Liver (tissue), 9 donors: Measurements from ENCODE around the gene SMIM35. TPM values are rescaled to one million over a fixed set of nuclear protein-coding genes. Genes with fewer than 3 reads are reported as not detected.

Experiments
- DNase-seq: peaks from one replicate; pipeline ENCODE4 v3.0.0-alpha.2; 2017; ENCODE audit warnings: low spot score
- H3K27ac ChIP-seq, 2 donors: one replicate each; pipeline ENCODE4 v1.7.0; 2013; ENCODE audit warnings: inconsistent platforms in 2 of 2, low read length in 2 of 2, control low read depth in 1 of 2, low read depth in 1 of 2, mild to moderate bottlenecking in 1 of 2
- H3K27me3 ChIP-seq, 4 donors: one replicate each; pipeline versions ENCODE4 v1.6.1 to v1.7.0; 2013; ENCODE audit warnings: low read length in 3 of 4, inconsistent platforms in 1 of 4, mild to moderate bottlenecking in 1 of 4, moderate library complexity in 1 of 4; ENCODE audit not compliant: control insufficient read depth in 4 of 4, insufficient read depth in 4 of 4
- H3K36me3 ChIP-seq, 4 donors: one replicate each; pipeline versions ENCODE4 v1.6.1 to v1.7.0; 2013; ENCODE audit warnings: low read length in 3 of 4, mild to moderate bottlenecking in 3 of 4, low read depth in 1 of 4, moderate library complexity in 1 of 4; ENCODE audit not compliant: control insufficient read depth in 4 of 4, insufficient read depth in 3 of 4
- H3K4me1 ChIP-seq, 4 donors: one replicate each; pipeline versions ENCODE4 v1.6.1 to v1.7.0; 2013; ENCODE audit warnings: low read length in 3 of 4, mild to moderate bottlenecking in 3 of 4, moderate library complexity in 1 of 4; ENCODE audit not compliant: control insufficient read depth in 4 of 4, insufficient read depth in 4 of 4
- H3K4me3 ChIP-seq, 3 donors: one replicate each; pipeline versions ENCODE4 v1.6.1 to v1.7.0; 2013; ENCODE audit warnings: low read length in 3 of 3, control low read depth in 1 of 3, low read depth in 1 of 3, mild to moderate bottlenecking in 1 of 3
- H3K9ac ChIP-seq, 2 donors: one replicate each; pipeline ENCODE4 v1.7.0; 2013; ENCODE audit warnings: low read length in 2 of 2, mild to moderate bottlenecking in 2 of 2, moderate library complexity in 2 of 2, control low read depth in 1 of 2, low read depth in 1 of 2
- H3K9me3 ChIP-seq, 4 donors: one replicate each; pipeline versions ENCODE4 v1.6.1 to v1.7.0; 2013; ENCODE audit warnings: low read length in 3 of 4; ENCODE audit not compliant: control insufficient read depth in 4 of 4
- ATF3 ChIP-seq: IDR thresholded peaks from 2 replicates; pipeline ENCODE4 v1.6.1; 2016; ENCODE audit warnings: antibody characterized with exemption
- CTCF ChIP-seq: fragments of 150-350 bp; IDR thresholded peaks from 2 replicates; pipeline ENCODE4 v1.5.1; 2017; ENCODE audit warnings: improper control_type of control experiment, low read depth, low read length; ENCODE audit not compliant: missing input control
- EGR1 ChIP-seq, 2 donors: IDR thresholded peaks; 2 replicates each; pipeline ENCODE4 v1.6.1; 2016 to 2018; ENCODE audit warnings: antibody characterized with exemption in 2 of 2, low read depth in 2 of 2
- FOXA1 ChIP-seq: IDR thresholded peaks from 2 replicates; pipeline ENCODE4 v1.6.1; 2016; ENCODE audit warnings: antibody characterized with exemption
- FOXA2 ChIP-seq: IDR thresholded peaks from 2 replicates; pipeline ENCODE4 v1.6.1; 2016; ENCODE audit warnings: antibody characterized with exemption
- GABPA ChIP-seq, 2 donors: IDR thresholded peaks in 1 of 2; conservative IDR thresholded peaks in 1 of 2; 2 replicates each; pipeline ENCODE4 v1.6.1; 2016; ENCODE audit warnings: antibody characterized with exemption in 2 of 2, mild to moderate bottlenecking in 1 of 2, moderate library complexity in 1 of 2
- HNF4A ChIP-seq, 2 donors: conservative IDR thresholded peaks; 2 replicates each; pipeline ENCODE4 v1.6.1; 2016; ENCODE audit warnings: antibody characterized with exemption in 2 of 2, mild to moderate bottlenecking in 2 of 2
- JUND ChIP-seq, 2 donors: IDR thresholded peaks; 2 replicates each; pipeline ENCODE4 v1.6.1; 2016; ENCODE audit warnings: antibody characterized with exemption in 2 of 2
- MAX ChIP-seq: IDR thresholded peaks from 2 replicates; pipeline ENCODE4 v1.6.1; 2016; ENCODE audit warnings: antibody characterized with exemption
- NR2F2 ChIP-seq: IDR thresholded peaks from 2 replicates; pipeline ENCODE4 v1.6.1; 2016; ENCODE audit warnings: antibody characterized with exemption
- RAD21 ChIP-seq, 2 donors: IDR thresholded peaks; 2 replicates each; pipeline ENCODE4 v1.6.1; 2016; ENCODE audit warnings: antibody characterized with exemption in 2 of 2, mild to moderate bottlenecking in 2 of 2
- REST ChIP-seq: IDR thresholded peaks from 2 replicates; pipeline ENCODE4 v1.6.1; 2016; ENCODE audit warnings: antibody characterized with exemption, mild to moderate bottlenecking
- RXRA ChIP-seq, 2 donors: IDR thresholded peaks; 2 replicates each; pipeline ENCODE4 v1.6.1; 2017 to 2018; ENCODE audit warnings: antibody characterized with exemption in 2 of 2, mild to moderate bottlenecking in 1 of 2
- YY1 ChIP-seq: IDR thresholded peaks from 2 replicates; pipeline ENCODE4 v1.6.1; 2016; ENCODE audit warnings: antibody characterized with exemption, mild to moderate bottlenecking
- WGBS: extraction: QIAGEN DNeasy Blood & Tissue Kit; methylation state at CpG from one replicate; pipeline ENCODE4 v1.1.7; 2013; 5-methylcytosine and 5-hydroxymethylcytosine counted together
- polyA plus RNA-seq, 2 donors: library from polyadenylated mRNA; stranded (reverse) in 1 of 2; unstranded in 1 of 2; fragments of 200-250 nt in 1 of 2; fragments of >200 nt in 1 of 2; fragmentation: Nextera tagmentation in 1 of 2; extraction: Ambion mirVana in 1 of 2; gene quantifications; one replicate each; pipeline versions ENCODE4 v1.2.1 to v1.2.3, GENCODE V29; 2013 to 2015
- total RNA-seq, 2 donors: library from RNA; depleted of rRNA; stranded (reverse); fragments of >200 nt; gene quantifications; one replicate each; pipeline ENCODE4 v1.2.3, GENCODE V29; 2014
- donor health status: healthy.
- donor health status: healthy.
- donor health status: healthy.
- donor health status: healthy.
- donor health status: healthy.

SMIM35 gene
- total and polyA plus RNA-seq, 4 donors: 0.07 TPM; not detected in 3

- TF ChIP-seq REST: no peak
- no peak for TF ChIP-seq GABPA (IDR thresholded peaks at IDR 0.05 in 1 of 2, conservative IDR thresholded peaks at IDR 0.05 in 1 of 2)
- TF ChIP-seq CTCF: no peak
Measured at GRCh38 chr11:118001494-118001971, 85.2 kb downstream of the SMIM35 start (continued).

GRCh38 chr11:118000850-118001228 is 85.9 kb downstream of the SMIM35 start:
- no peak overlapping the region for H3K27ac ChIP-seq
- WGBS: 98% methylated on average over 1 of the region's 1 CpG
- no peak for DNase-seq

More at GRCh38 chr11:118000850-118001228, 85.9 kb downstream of the SMIM35 start:
- TF ChIP-seq YY1: no peak
- no peak for TF ChIP-seq EGR1 (IDR thresholded peaks at IDR 0.05; ENCODE audit: low read depth in 2 of 2)
- no peak for TF ChIP-seq JUND (IDR thresholded peaks at IDR 0.05)
- no peak for TF ChIP-seq RXRA (IDR thresholded peaks at IDR 0.05)
- no peak for TF ChIP-seq REST
- no peak for TF ChIP-seq FOXA1
- TF ChIP-seq RAD21 (IDR thresholded peaks at IDR 0.05): no peak
- TF ChIP-seq MAX: no peak
- no peak for TF ChIP-seq ATF3
- TF ChIP-seq GABPA (IDR thresholded peaks at IDR 0.05 in 1 of 2, conservative IDR thresholded peaks at IDR 0.05 in 1 of 2): no peak
- TF ChIP-seq HNF4A (conservative IDR thresholded peaks at IDR 0.05): no peak
- TF ChIP-seq FOXA2: no peak
- no peak for TF ChIP-seq NR2F2
- H3K4me3 ChIP-seq: no peak overlapping the region
- no peak overlapping the region for H3K9ac ChIP-seq
- H3K36me3 ChIP-seq: no peaks in the 10 kb centered on the region
- H3K27me3 ChIP-seq: no peaks in the 10 kb centered on the region
- peaks cover 0 to 2% (median 0%) of the 10 kb centered on the region in 4 donors for H3K4me1 ChIP-seq
- peaks cover 0 to 7% (median 0%) of the 10 kb centered on the region in 4 donors for H3K9me3 ChIP-seq
